ENCODE measurements around the gene UMOD.

GRCh38 chr16:20355114-20355782, 2.7 kb upstream of the UMOD start:
- TF ChIP-seq CTCF (conservative IDR thresholded peaks at IDR 0.05; ENCODE audit: low read depth, low read length) (no peak), EZH2 (IDR thresholded peaks at IDR 0.05; ENCODE audit: borderline replicate concordance, low read depth, low read length, poor library complexity, severe bottlenecking) (no peak)

Measured in A673 (cell line).